GM21526 (cell line): Measurements from ENCODE around the gene FSD1.
"Not testable (repeated sequence)": the region's sequence is repeated elsewhere in the genome, so short reads cannot be mapped to it uniquely, and the experiment has no call there.

ENCODE experiments used
- ATAC-seq: cut with Tn5 transposase; IDR thresholded peaks from one replicate; pipeline ENCODE4 v1.9.1; 2021; ENCODE audit warnings: moderate library complexity; ENCODE audit not compliant: unreplicated experiment, low FRiP score

Gene FSD1

GRCh38 chr19:4342314-4342614 lies 37.9 kb downstream of the FSD1 start:
- no peak for ATAC-seq

GRCh38 chr19:4342615-4343369 lies 38.4 kb downstream of the FSD1 start:
- ATAC-seq: peak; percentile 73

DNA sequence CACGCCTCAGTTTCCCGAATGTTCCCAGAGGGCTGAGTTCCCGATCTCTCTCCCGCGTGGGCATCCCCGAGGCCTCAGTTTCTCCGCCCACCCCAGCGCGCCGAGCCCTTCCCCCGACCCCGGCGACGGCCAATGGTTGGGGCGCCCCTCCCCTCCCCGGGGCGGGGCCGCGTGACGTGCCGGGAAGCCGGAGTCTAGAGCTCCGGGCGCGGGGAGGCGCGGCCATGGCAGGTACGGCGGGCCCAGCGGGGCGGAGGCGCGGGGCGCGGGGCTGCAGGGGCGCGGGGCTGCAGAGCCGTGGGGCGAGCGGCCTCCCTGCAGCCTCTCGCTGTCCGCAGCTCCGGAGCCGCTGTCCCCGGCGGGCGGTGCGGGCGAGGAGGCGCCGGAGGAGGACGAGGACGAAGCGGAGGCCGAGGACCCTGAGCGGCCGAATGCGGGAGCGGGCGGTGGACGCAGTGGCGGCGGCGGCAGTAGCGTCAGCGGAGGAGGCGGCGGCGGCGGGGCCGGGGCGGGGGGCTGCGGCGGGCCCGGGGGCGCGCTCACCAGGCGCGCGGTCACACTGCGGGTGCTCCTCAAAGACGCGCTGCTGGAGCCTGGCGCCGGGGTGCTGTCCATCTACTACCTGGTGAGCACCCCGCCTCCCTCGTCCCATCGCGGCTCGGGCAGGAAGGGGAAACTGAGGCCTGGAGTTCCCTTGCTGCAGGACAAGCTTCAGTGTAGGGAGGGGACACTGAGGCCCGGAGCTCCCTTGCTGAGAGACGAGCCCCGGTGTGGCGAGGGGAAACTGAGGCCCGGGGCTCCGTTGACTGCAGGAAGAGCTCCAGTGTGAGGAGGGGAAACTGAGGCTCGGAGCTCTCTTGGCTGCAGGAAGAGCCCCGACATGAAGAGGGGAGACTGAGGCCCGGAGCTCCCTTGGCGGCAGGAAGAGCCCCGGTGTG lies 39.2 kb downstream of the FSD1 start, which contains the start of gene MPND:
TSS of gene MPND (plus strand) at position 193 of the 938 bp plus-strand sequence. CDS start at position 225, 32 bp downstream.
- ATAC-seq: peak; percentile 43

DNA sequence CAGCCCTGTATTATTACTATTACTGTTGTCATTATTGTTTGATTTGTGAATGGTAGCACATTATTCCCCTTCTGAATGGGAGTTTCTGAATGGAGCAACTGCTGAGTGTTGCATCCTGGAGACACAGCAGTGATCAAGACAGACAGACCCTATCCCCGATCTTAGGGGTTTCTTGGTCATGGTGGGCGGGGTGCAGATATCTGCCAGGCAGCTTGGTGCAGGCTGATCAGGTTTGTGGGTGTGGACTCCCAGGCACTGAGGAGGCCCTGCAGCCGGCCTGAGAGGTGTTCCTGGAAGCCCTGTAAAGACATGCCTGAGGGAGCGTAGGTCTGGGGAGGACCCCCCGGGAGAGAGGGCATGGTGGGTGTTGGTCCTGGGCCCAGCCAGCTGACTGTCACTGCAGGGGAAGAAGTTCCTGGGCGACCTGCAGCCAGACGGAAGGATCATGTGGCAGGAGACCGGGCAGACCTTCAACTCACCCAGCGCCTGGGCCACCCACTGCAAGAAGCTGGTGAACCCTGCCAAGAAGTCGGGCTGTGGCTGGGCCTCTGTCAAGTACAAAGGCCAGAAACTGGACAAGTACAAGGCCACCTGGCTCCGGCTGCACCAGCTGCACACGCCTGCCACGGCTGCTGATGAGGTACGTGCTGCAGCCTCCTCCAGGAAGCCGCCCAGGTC lies 41.1 kb downstream of the FSD1 start:
- ATAC-seq: no peak

GRCh38 chr19:4346020-4346383 lies 41.6 kb downstream of the FSD1 start:
- no peak for ATAC-seq

- ATAC-seq: no peak
Measured at GRCh38 chr19:4347521-4347920, 43.1 kb downstream of the FSD1 start.

DNA sequence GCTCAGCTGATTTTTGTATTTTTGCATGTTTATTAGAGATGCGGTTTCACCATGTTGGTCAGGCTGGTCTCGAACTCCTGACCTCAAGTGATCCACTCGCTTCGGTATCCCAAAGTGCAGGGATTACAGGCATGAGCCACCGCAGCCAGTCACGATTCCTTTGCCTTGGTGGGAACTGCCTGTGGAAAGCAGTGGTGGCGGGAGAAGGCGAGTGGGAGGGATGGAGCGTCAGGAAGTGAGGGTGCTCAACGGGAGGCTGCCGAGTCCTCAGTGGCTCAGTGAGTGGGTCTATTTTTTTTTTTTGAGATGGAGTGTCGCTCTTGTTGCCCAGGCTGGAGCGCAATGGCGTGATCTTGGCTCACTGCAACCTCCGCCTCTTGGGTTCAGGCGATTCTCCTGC lies 44.8 kb downstream of the FSD1 start:
- not testable (repeated sequence) for ATAC-seq

DNA sequence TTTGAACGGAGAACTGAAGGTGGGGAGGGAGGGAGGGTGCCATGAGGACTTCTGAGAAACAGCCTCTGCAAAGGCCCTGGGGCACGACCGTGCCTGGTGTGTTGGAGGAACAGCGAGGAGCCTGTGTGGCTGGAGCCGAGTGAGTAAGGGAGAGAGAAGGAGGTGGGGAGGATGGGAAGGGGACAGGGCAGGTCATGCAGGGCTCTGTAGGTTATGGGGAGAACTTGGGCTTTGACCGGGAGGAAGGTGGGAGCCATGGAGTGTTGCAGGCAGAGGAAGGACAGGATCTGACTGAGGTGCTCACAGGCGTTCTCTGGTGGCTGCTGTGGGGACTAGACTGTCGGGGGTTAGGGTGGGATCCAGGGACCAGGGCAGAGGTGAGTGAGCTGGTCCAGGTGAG lies 45.7 kb downstream of the FSD1 start:
- no peak for ATAC-seq

DNA sequence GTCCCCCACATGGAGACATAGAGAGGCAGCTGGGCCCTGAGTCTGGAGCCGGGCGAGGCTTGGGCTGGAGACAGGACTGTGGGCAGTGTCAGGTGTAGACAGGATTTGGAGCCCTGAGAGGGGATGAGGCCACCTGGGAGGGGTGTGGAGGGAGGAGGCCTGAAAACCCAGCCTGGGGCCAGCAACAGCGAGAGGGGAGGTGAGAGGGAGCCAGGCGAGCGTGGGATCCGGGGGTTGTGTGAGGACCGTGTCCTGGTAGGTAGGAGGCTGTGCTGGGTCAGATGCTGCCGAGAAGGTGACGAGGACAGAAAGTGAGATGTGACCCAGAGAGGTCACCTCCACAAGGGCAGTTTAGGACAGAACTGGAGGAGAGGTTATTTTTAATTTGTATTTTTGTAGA lies 46.3 kb downstream of the FSD1 start:
- no peak for ATAC-seq

DNA sequence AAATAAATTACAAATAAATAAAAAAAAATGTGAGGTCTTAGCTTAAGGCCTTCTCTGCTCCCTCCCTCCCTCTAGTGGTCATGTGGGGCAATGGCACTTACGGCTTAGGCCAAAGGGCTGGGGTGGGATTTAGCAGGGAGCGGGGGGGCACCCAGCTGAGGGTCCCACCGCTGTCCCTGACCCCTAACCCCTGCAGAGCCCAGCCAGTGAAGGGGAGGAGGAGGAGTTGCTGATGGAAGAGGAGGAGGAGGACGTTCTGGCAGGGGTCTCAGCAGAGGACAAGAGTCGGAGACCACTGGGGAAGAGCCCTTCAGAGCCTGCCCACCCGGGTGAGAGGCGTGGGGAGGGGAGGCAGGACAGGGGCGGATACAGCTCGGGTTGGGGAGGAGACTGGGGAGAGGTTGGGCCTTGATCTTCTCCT lies 48.3 kb downstream of the FSD1 start:
- ATAC-seq: no peak

DNA sequence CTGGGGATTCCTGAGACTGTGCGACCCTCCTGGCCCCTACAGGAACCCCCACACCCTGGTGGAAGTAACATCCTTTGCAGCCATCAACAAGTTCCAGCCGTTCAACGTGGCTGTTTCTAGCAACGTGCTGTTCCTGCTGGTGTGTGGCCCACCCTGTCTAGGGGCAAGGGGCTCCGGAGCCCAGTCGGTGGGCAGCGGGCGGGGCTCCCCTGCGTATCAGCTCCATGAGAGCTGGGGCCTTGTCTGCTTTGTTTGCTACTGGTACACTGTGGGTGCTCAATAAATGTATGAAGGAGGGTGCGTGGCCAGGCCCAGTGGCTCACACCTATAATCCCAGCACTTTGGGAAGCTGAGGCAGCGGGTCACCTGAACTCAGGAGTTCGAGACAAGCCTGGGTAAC lies 49.9 kb downstream of the FSD1 start:
- no peak for ATAC-seq

DNA sequence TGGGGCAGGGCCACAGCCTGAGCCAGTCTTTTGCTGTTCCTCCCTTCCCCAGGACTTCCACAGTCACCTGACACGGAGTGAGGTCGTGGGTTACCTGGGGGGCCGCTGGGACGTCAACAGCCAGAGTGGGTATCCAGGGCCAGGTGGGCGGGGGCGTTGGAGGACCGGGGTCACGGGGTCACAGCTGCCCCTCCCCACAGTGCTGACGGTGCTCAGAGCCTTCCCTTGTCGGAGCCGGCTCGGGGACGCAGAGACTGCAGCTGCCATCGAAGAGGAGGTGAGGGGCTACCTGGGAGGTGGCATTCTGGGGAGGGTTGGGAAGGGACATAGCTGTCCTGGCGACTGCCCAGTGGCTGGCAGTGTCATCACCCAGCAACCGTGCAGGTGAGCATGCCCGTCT lies 50.5 kb downstream of the FSD1 start:
- ATAC-seq: no peak

DNA sequence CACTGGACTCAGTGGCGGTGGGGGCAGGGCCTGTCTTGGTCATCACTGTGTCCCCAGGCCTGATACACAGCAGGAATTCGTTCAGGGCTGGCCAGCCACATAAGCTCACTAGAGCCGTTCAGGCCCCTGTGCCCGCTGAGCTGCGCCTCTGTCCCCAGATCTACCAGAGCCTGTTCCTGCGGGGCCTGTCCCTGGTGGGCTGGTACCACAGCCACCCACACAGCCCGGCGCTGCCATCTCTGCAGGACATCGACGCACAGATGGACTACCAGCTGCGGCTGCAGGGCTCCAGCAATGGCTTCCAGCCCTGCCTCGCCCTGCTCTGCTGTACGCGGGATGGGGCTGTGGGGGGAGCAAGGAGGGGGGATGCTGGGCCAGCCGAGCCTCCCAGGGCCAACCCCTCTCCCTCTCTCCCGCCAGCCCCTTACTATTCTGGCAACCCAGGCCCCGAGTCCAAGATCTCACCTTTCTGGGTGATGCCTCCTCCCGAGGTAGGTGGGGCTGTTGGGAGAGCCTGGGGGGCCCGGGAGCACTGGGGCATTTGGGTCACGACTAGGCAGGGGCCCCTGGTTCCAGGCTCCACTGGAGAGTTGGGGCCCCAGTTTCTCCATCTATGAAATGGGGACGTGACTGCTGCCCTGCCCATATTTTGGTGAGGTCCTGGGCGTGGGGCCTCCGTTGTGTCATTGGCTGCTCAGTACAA lies 52.8 kb downstream of the FSD1 start:
- no peak for ATAC-seq

DNA sequence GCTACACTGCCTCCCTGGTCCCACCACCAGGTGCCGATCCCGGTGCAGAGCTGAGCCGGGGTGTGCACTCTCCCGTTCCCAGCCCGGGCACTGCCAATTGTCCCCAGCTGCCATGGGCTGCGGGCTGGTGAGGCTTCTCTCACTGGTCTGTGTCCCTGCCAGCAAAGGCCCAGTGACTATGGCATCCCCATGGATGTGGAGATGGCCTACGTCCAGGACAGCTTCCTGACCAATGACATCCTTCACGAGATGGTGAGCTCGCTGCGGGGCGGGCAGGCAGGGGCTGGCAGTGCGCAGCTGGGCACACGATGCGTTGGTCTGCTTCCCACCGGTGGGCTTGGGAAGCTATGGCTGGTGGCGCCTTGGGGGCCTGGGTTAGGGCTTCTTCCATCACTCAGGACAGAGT lies 53.5 kb downstream of the FSD1 start:
- ATAC-seq: no peak

DNA sequence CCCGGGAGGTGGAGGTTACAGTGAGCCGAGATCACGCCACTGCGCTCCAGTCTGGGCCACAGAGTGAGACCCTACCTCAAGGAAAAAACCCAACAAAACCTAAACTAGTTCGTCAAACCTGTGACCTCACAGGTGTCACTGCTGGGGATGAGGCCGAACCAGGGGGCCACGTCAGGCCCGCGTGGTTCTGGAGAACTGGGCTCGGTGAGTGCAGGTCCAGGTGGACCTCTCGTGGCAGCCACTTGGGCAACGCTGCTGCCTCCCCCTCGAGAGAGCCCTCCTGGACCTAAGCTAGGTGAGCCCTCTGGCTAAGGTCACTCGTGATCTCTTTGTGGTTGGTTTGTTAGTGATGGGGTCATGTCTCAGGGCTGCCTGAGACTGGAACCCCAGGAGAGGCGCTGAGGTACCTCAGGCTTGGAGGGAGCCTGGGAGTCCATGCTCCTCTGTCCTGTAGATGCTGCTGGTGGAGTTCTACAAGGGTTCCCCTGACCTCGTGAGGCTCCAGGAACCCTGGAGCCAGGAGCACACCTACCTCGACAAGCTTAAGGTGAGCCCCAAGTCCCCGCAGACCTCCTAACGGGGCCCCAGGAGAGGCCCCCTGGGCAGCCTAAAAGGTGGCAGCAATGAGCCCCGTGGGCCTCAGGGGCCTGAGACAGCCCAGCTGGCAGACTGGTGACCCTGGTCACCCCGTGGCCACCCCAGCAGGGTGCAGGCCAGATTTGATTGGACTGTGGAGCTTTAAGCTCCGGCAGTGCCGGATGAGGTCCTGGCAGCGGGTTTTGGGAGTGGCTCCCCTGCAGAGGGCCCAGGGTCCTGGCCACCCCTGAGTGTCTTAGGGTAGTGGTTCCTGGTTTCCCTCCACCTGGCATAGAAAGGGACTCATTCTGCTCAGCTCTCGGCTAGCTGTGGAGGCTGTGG lies 54.6 kb downstream of the FSD1 start:
- ATAC-seq: no peak

- no peak for ATAC-seq
Measured at GRCh38 chr19:4359627-4360000, 55.2 kb downstream of the FSD1 start.

- ATAC-seq: no peak
Measured at GRCh38 chr19:4360081-4360569, 55.7 kb downstream of the FSD1 start.

DNA sequence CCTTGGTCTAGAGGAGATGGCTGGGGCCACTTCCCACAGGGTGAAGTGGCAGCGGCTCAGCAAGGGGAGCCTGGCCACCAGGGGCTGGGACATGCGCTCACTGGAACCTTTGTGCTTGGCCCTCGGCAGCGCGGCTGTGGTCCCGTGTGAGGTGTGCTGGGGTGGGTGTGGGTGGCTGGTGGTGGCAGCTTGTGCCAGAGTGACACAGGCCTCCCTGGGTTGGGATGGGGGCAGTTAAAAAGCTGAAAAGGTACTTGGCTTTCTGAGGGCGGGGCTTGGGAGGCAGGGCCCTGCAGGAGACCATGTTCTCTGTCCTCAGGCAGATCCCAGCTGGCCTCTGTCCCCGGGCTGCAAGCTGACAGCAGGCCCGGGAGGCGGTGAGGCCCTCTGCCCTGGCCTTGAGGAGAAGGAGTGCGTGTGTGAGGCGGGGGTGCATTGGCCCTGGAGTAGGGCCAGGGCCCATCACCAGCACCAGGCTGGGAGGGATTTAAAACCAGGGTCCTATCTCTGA lies 56.3 kb downstream of the FSD1 start:
- ATAC-seq: no peak
